Endothelial cell of umbilical vein (primary cell): Measurements from ENCODE around the gene EIF2A. TPM values are rescaled to one million over a fixed set of nuclear protein-coding genes. Genes with fewer than 3 reads are reported as not detected.

Experiments
- BruUV-seq: library from RNA; stranded (reverse); fragments of 400-500 nt; replicated peaks from 2 replicates; lab custom pipeline; 2021; lab: Mats Ljungman, UMichigan
- CTCF ChIA-PET: fragments of 300-600, 350-600 bp; sonication (Branson Sonifier 250); formaldehyde crosslinking; loops from one replicate; lab custom pipeline; 2021; ENCODE audit warnings: antibody characterized with exemption, inconsistent platforms; lab: Charles Lee
- POLR2A ChIA-PET: fragments of 300-600, 350-600 bp; sonication (Branson Sonifier 250); formaldehyde crosslinking; loops from one replicate; lab custom pipeline; 2021; ENCODE audit warnings: antibody characterized with exemption, inconsistent platforms; lab: Charles Lee
- DNase-seq: peaks from one replicate; pipeline ENCODE4 v3.0.0-alpha.2; 2011; ENCODE audit warnings: low read depth, low spot score
- FAIRE-seq: peaks from 2 replicates; lab custom pipeline; 2011; peaks lifted over from hg19 to GRCh38; lab: Jason Lieb, UNC
- H2AFZ ChIP-seq: 2 replicates; pipeline ENCODE4 v1.6.0; 2012; ENCODE audit warnings: low read depth, low read length, control low read depth, inconsistent platforms
- H3K27ac ChIP-seq: 2 replicates; pipeline ENCODE4 v1.5.1; 2011; ENCODE audit warnings: low read depth, mild to moderate bottlenecking, control low read depth, low read length, moderate library complexity; ENCODE audit not compliant: insufficient read depth
- H3K27me3 ChIP-seq, 2 experiments: 2 replicates each; pipeline versions ENCODE4 v1.6.0 to v1.6.1; 2011; ENCODE audit warnings: low read length in 2 of 2, mixed read lengths in 1 of 2; ENCODE audit not compliant: control insufficient read depth in 2 of 2, insufficient read depth in 2 of 2
- H3K36me3 ChIP-seq, 2 experiments: 2 replicates in 1 of 2; 3 replicates in 1 of 2; pipeline ENCODE4 v1.5.1; 2011; ENCODE audit warnings: low read length in 2 of 2, mild to moderate bottlenecking in 1 of 2, moderate library complexity in 1 of 2; ENCODE audit not compliant: control insufficient read depth in 2 of 2, insufficient read depth in 2 of 2; ENCODE audit errors: extremely low read depth in 1 of 2
- H3K4me1 ChIP-seq: 3 replicates; pipeline ENCODE4 v1.5.1; 2011; ENCODE audit warnings: mild to moderate bottlenecking, low read length; ENCODE audit not compliant: control insufficient read depth, insufficient read depth; ENCODE audit errors: extremely low read depth
- H3K4me2 ChIP-seq: 2 replicates; pipeline ENCODE4 v1.6.1; 2011; ENCODE audit warnings: low read length, control low read depth, mixed read lengths; ENCODE audit not compliant: insufficient read depth
- H3K4me3 ChIP-seq, 3 experiments: fragments of 200-600 bp in 1 of 3; sonication (generic), shearing (Covaris generic) in 1 of 3; replicated peaks in 1 of 3; 2 replicates each; pipeline ENCODE4 v1.5.1; 2011 to 2016; ENCODE audit warnings: control low read depth in 3 of 3, low read length in 3 of 3, mild to moderate bottlenecking in 2 of 3, inconsistent platforms in 1 of 3, low read depth in 1 of 3, moderate library complexity in 1 of 3; ENCODE audit not compliant: insufficient read depth in 1 of 3
- H3K79me2 ChIP-seq: 2 replicates; pipeline ENCODE4 v1.6.0; 2012; ENCODE audit warnings: low read length, inconsistent platforms; ENCODE audit not compliant: control insufficient read depth, insufficient read depth
- H3K9ac ChIP-seq: replicated peaks from 2 replicates; pipeline ENCODE3; 2011; ENCODE audit warnings: low read length, control low read depth; ENCODE audit not compliant: insufficient read depth; ENCODE audit errors: extremely low read depth
- H3K9me1 ChIP-seq: replicated peaks from 3 replicates; pipeline ENCODE4 v1.6.0; 2011; ENCODE audit warnings: mild to moderate bottlenecking, low read length; ENCODE audit not compliant: control insufficient read depth, insufficient read depth; ENCODE audit errors: extremely low read depth
- H3K9me3 ChIP-seq: replicated peaks from 2 replicates; pipeline ENCODE4 v1.5.1; 2012; ENCODE audit warnings: low read length, inconsistent platforms; ENCODE audit not compliant: control insufficient read depth, insufficient read depth
- H4K20me1 ChIP-seq: replicated peaks from 2 replicates; pipeline ENCODE3; 2011; ENCODE audit warnings: mild to moderate bottlenecking, low read length; ENCODE audit not compliant: control insufficient read depth, insufficient read depth; ENCODE audit errors: extremely low read depth
- EZH2 ChIP-seq: IDR thresholded peaks from 2 replicates; pipeline ENCODE4 v1.6.1; 2012; ENCODE audit warnings: borderline replicate concordance, low read depth, mild to moderate bottlenecking, moderate library complexity, low read length, inconsistent platforms; ENCODE audit not compliant: severe bottlenecking
- FOS ChIP-seq: IDR thresholded peaks from 2 replicates; pipeline ENCODE4 v1.6.1; 2011; ENCODE audit warnings: mild to moderate bottlenecking, low read length, moderate library complexity, borderline replicate concordance; ENCODE audit not compliant: insufficient read depth
- GATA2 ChIP-seq: IDR thresholded peaks from 2 replicates; pipeline ENCODE4 v1.7.0; 2011; ENCODE audit warnings: low read depth, mild to moderate bottlenecking, moderate library complexity, mixed read lengths, low read length; ENCODE audit not compliant: insufficient read length, insufficient read depth
- JUN ChIP-seq: IDR thresholded peaks from 2 replicates; pipeline ENCODE4 v1.6.1; 2011; ENCODE audit warnings: borderline replicate concordance, low read depth; ENCODE audit not compliant: insufficient read length, insufficient read depth
- MYC ChIP-seq: IDR thresholded peaks from one replicate; pipeline ENCODE4 v1.6.1; 2011; ENCODE audit warnings: mild to moderate bottlenecking, low read depth, low read length
- POLR2A ChIP-seq: IDR thresholded peaks from 2 replicates; pipeline ENCODE4 v1.6.1; 2012; ENCODE audit warnings: low read depth, mild to moderate bottlenecking, control low read depth, low read length
- POLR2AphosphoS5 ChIP-seq: IDR thresholded peaks from 2 replicates; pipeline ENCODE4 v1.6.1; 2012; ENCODE audit warnings: low read depth, mild to moderate bottlenecking, control low read depth, low read length, moderate library complexity; ENCODE audit not compliant: insufficient read depth
- dilution Hi-C: fragments of 300-500 bp; cut with MboI; formaldehyde crosslinking; loops from one replicate; pipeline ENCODE4 v1.15.0; 2019; ENCODE audit warnings: low sequenced_read_pairs; ENCODE audit not compliant: extremely low pct_ligation_motif_present
- intact Hi-C: fragments of 100-400 bp; cut with micrococcal nuclease; formaldehyde crosslinking; loops from one replicate; pipeline ENCODE4 v1.10.0; 2022
- polyA plus RNA-seq, 4 experiments: library from polyadenylated mRNA; depleted of rRNA in 3 of 4; stranded (reverse) in 3 of 4; unstranded in 1 of 4; fragments of >200 nt; gene quantifications; 2 replicates each; pipeline versions ENCODE4 v1.2.1 to v1.2.3, GENCODE V29; 2011 to 2012; ENCODE audit warnings: missing spikeins in 1 of 4
- total RNA-seq: library from RNA; stranded (reverse); gene quantifications from 2 replicates; pipeline ENCODE4 v1.2.3, GENCODE V29; 2021
- TF ChIP-seq, protein P1 (sequence below): IDR thresholded peaks from 2 replicates; pipeline ENCODE4 v1.6.1; 2011; ENCODE audit not compliant: insufficient read depth, insufficient read length
- TF ChIP-seq, protein P2 (sequence below), 2 donors: IDR thresholded peaks; 1 replicate in 1 of 2; 2 replicates in 1 of 2; pipeline ENCODE4 v1.5.1; 2011; ENCODE audit warnings: low read length in 2 of 2, mild to moderate bottlenecking in 2 of 2, moderate library complexity in 2 of 2, control low read depth in 1 of 2, inconsistent platforms in 1 of 2, low read depth in 1 of 2; ENCODE audit not compliant: insufficient read depth in 1 of 2; ENCODE audit errors: extremely low read depth in 1 of 2

The EIF2A gene
- total and polyA plus RNA-seq, 2 donors (not counting 3 experiments of a cell fraction or from before 2014, with no cell fraction given) = 85.2 to 97.6 TPM

DNA sequence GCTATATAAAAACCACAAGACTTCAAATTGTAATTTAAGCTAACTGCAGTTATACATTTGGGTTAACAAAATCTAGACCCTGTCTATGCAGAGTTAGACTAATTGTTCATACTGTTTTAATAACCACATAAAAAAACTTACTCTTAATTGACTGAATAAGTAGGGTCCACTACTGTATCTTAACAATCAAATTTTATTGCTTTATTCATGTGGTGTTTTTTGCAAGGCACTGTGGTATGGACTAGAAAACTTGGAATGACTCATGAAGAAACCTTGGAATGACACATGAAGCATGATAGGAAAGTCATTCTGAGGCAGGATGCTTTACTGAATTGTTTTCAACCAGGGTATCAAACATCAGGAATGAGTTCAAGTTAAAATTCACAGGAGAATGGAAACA is 2.5 kb upstream of the EIF2A start:
- CTCF ChIA-PET = interaction anchor here (1.1 to 2.6 kb wide), 4 partner anchors 32 to 316 kb away, joined by 4 to 10 read pairs (median 6); partner anchors contain the start of gene TSC22D2
- peak; percentile 37 for DNase-seq
- POLR2A ChIA-PET = no interaction called here

DNA sequence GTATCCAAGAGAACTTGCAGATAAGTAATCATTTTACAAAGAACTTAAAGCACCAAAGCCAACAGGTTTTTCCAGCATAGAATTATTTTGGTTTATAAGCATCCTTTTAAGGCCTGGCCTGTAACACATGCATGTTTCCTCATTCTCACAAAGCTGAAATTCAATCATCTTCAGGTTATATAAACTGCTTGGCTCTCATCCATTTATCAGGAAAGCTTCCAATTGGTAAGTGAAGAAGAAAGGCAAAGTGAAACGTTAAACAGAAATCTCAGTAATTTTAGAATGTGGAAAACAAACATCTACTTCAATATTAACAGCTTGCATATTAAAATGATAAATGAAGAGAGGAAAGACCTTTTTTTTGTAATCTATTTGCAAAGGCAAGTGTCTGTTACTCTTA is 1.9 kb upstream of the EIF2A start:
- no peak overlapping the region for H2AFZ ChIP-seq
- no TSS peak for BruUV-seq
- TF ChIP-seq FOS (no peak), MYC (no peak), EZH2 (no peak), GATA2 (no peak), POLR2AphosphoS5 (no peak), POLR2A (no peak), JUN (no peak)
- TF ChIP-seq, protein P1, sequence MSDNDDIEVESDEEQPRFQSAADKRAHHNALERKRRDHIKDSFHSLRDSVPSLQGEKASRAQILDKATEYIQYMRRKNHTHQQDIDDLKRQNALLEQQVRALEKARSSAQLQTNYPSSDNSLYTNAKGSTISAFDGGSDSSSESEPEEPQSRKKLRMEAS = no peak
- TF ChIP-seq, protein P2, sequence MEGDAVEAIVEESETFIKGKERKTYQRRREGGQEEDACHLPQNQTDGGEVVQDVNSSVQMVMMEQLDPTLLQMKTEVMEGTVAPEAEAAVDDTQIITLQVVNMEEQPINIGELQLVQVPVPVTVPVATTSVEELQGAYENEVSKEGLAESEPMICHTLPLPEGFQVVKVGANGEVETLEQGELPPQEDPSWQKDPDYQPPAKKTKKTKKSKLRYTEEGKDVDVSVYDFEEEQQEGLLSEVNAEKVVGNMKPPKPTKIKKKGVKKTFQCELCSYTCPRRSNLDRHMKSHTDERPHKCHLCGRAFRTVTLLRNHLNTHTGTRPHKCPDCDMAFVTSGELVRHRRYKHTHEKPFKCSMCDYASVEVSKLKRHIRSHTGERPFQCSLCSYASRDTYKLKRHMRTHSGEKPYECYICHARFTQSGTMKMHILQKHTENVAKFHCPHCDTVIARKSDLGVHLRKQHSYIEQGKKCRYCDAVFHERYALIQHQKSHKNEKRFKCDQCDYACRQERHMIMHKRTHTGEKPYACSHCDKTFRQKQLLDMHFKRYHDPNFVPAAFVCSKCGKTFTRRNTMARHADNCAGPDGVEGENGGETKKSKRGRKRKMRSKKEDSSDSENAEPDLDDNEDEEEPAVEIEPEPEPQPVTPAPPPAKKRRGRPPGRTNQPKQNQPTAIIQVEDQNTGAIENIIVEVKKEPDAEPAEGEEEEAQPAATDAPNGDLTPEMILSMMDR (IDR thresholded peaks at IDR 0.05; ENCODE audit: extremely low read depth in 1 of 2, insufficient read depth in 1 of 2, low read depth in 1 of 2, low read length in 2 of 2) = no peak
- H3K4me1 ChIP-seq = peaks cover 25% of the 10 kb centered on the region
- no peaks in the 10 kb centered on the region for H3K9me1 ChIP-seq
- peak overlapping the region; percentile 80 to 98 (median 93) for H3K4me3 ChIP-seq
- H3K27me3 ChIP-seq = no peaks in the 10 kb centered on the region
- FAIRE-seq = no peak
- H3K79me2 ChIP-seq = peaks cover 64% of the 10 kb centered on the region
- DNase-seq = peak; percentile 33
- intact Hi-C loops (loop anchor here (10.0 kb wide), 1 partner anchor 160 kb away; the partner anchor contains the start of gene ERICH6), dilution Hi-C loops (no loop called here)
- no peaks in the 10 kb centered on the region for H4K20me1 ChIP-seq
- peaks cover 0 to 16% of the 10 kb centered on the region in 2 experiments for H3K36me3 ChIP-seq
- peak overlapping the region; percentile 98 for H3K9ac ChIP-seq
- H3K27ac ChIP-seq = peak overlapping the region; percentile 97
- H3K4me2 ChIP-seq = peak overlapping the region; percentile 97
- ChIA-PET POLR2A (no interaction called here), CTCF (interaction anchor here (1.1 to 2.6 kb wide), 5 partner anchors 31 to 577 kb away, joined by 3 to 10 read pairs (median 6); partner anchors contain the start of gene TSC22D2)
- no peaks in the 10 kb centered on the region for H3K9me3 ChIP-seq

More for the DNA sequence above, 2.5 kb upstream of the EIF2A start:
- H3K9me1 ChIP-seq = no peaks in the 10 kb centered on the region
- FAIRE-seq = peak; percentile 60
- dilution Hi-C loops = no loop called here
- H2AFZ ChIP-seq = no peak overlapping the region
- no peak overlapping the region for H3K27ac ChIP-seq
- H3K9me3 ChIP-seq = no peaks in the 10 kb centered on the region
- peaks cover 25% of the 10 kb centered on the region for H3K4me1 ChIP-seq
- H3K36me3 ChIP-seq = peaks cover 0 to 16% of the 10 kb centered on the region in 2 experiments
- peak overlapping the region in 1 of 3 experiments; percentile 98 for H3K4me3 ChIP-seq
- TF ChIP-seq POLR2A (no peak), EZH2 (no peak), GATA2 (no peak), FOS (peak; percentile 78), JUN (peak; percentile 57)
- peaks cover 58% of the 10 kb centered on the region for H3K79me2 ChIP-seq
- no peak overlapping the region for H3K9ac ChIP-seq
- intact Hi-C loops = loop anchor here (10.0 kb wide), 1 partner anchor 161 kb away; the partner anchor contains the start of gene ERICH6
- no TSS peak for BruUV-seq
- H4K20me1 ChIP-seq = no peaks in the 10 kb centered on the region
- H3K4me2 ChIP-seq = peak overlapping the region; percentile 97
- no peaks in the 10 kb centered on the region for H3K27me3 ChIP-seq
